GM10847 (cell line): ENCODE data around the gene ANKS4B.

ENCODE experiments used
- POLR2A ChIP-seq: IDR thresholded peaks from 2 replicates; pipeline ENCODE4 v1.6.1; 2011; ENCODE audit not compliant: insufficient read length; ENCODE audit errors: extremely low read depth

Gene ANKS4B

DNA sequence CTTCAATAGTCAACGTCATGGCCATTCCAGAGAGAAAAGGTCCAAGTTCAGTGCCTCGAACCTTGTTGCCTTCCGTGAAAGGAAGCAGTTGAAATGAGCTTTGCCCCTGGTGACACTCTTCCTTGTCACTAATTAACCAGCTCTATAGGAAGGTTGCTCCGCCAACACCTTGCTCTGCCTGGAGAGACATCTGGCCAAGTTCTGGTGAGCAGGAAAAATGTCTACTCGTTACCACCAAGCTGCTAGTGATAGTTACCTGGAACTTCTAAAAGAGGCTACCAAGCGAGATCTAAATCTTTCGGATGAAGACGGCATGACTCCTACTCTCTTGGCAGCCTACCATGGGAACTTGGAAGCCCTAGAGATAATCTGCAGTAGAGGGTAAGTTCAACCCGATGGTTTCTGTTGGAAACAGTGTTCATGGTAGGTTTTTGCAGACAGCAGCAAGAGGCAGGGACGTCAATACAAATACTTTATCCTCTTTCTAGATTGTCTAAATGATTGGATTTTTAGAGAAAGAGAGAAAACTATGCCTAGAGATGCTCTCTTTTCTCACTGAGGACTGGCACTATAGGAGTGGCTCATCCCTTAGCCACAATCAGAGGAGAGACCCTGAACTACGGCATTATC is at the start of gene ANKS4B:
Gene ANKS4B, plus strand, starts transcription at position 179 of the 630 bp plus-strand sequence. Its CDS starts 39 bp downstream, at position 218.
- no peak for TF ChIP-seq POLR2A

DNA sequence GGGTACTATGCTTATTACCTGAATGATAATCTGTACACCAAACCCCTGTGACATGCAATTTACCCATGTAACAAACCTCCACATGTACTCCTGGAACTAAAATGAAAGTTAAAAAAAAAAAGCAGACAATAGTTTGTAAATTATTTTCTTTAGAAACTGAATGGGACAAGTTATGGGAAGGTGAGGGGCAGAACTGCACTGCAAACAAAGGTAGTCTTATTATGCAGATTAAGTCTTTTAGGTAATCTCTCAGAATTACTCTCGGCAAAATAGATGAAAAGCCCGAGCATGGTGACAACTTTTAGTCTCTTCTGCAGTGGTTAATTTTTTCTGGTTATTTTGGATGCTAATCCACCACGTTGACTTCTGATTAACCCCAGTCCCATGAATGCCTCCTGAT is 49.5 kb upstream of the ANKS4B start:
- TF ChIP-seq POLR2A: no peak

DNA sequence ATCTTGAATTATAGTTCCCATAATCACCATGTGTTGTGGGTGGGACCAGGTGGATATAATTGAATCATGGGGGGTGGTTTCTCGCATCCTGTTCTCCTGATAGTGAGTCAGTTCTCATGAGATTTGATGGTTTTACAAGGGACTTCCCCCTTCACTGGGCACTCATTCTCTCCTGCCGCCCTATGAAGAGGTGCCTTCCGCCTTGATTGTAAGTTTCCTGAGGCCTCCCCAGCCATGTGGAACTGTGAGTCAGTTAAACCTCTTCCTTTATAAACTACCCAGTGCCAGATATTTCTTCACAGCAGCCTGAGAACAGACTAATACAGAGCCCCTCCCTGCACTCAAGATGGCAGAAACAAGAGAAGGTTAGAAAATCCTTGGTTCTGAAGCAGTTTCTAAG is 48.7 kb upstream of the ANKS4B start:
- TF ChIP-seq POLR2A: no peak

- no peak for TF ChIP-seq POLR2A
Observed at GRCh38 chr16:21185659-21186325, 47.7 kb upstream of the ANKS4B start.

- no peak for TF ChIP-seq POLR2A
Observed at GRCh38 chr16:21186326-21186691, 47.2 kb upstream of the ANKS4B start.

- no peak for TF ChIP-seq POLR2A
Observed at GRCh38 chr16:21189311-21189710, 44.2 kb upstream of the ANKS4B start.

- TF ChIP-seq POLR2A: no peak
Observed at GRCh38 chr16:21190013-21190412, 43.5 kb upstream of the ANKS4B start.

DNA sequence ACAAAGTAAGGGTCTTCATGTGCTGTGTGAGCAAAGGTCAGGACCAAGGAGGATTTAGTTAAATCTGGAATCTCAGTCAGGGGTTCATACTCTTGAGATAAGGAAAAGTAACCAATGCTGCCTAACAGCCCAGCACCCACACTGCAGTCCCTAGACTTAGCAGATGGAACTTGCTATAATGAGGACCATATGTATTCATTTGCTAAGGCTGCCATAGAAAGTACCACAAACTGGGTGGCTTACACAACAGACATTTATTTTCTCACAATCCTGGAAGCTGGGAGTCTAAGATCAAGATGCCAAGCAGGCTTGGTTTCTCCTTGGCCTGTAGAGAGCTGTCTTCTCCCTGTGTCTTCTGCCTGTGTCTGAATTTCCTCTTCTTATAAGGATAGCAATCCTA is 42.9 kb upstream of the ANKS4B start:
- TF ChIP-seq POLR2A: no peak

GRCh38 chr16:21192991-21193390 is 40.5 kb upstream of the ANKS4B start:
- no peak for TF ChIP-seq POLR2A

- no peak for TF ChIP-seq POLR2A
Observed at GRCh38 chr16:21194771-21195301, 38.7 kb upstream of the ANKS4B start.

DNA sequence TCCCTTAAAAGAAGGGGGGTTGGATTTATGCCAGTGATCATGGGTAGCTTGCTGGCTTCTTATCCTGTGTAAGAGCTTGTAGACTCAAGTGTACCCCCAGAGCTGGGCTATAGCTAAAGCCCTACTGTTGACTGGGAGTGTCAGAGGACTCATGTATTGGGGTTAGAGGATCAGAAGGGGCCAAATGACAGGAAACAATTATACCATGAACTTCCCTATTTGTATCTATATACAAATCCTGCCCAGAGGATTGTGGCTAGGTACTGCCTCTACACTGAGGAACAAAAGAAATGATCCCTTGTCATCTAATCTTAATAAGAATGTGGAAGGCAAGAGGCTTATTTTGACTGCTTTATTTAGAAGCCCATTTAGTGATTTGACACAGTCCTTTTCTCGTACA is 36.4 kb upstream of the ANKS4B start:
- no peak for TF ChIP-seq POLR2A

DNA sequence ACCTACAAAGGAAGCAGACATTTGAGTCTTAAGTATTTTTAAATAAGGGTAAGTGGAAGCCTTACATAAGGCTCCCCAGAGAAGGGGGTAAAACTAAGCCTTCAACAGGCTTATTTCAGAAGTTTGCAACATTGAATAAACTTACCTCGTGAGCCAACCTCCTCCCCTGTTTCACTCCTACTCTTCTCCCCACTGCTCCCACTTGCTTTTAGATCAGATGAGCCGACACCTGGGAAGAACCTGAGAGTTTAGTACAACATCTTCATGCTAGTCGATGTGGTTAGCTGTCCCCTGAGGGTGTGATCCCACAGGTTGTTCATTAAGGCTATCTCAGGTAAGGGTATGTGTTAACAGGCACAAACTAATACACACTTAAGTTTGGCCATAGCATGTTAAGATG is 35.9 kb upstream of the ANKS4B start:
- TF ChIP-seq POLR2A: no peak

- TF ChIP-seq POLR2A: no peak
Observed at GRCh38 chr16:21199607-21200218, 33.8 kb upstream of the ANKS4B start.

DNA sequence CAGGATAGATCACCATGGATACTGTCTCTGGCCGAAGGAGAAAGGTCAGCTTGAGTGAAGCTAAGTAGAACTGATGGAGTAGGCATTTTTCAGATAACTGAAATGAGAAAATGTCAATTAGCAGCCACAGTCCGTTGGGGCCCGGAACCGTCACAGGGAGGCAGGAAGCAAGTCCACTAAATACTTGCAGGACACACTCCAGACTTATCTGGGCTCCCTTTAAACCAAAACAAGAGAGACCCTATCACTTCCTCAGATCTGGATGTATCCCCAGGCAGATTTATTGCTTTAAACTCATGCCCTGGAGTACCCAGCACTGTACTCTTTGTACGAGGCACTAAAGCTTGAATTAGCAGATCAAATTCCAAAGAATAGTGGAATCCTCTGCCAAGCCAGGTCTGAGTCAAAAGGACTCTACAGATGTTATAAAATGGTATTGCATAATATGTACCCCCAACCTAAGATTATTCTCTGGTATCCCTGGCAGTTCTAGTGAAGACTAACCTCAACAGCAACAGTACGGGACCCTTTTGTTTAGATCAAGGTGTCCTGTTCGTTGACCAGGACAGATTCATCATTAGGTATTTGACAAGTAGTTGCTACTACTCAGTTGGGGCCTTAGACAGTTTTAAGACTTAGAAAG is 30.2 kb upstream of the ANKS4B start:
- no peak for TF ChIP-seq POLR2A

GRCh38 chr16:21205303-21205702 is 28.2 kb upstream of the ANKS4B start:
- TF ChIP-seq POLR2A: no peak

- no peak for TF ChIP-seq POLR2A
Observed at GRCh38 chr16:21206550-21206949, 26.9 kb upstream of the ANKS4B start.

GRCh38 chr16:21208446-21209230 is 24.9 kb upstream of the ANKS4B start:
- no peak for TF ChIP-seq POLR2A
